IPS DF 19.7 (cell line): ENCODE measurements around the gene TSEN34.
A peak's percentile ranks its signal among the peaks of the same experiment; 100 is the strongest.
"Not testable (repeated sequence)": the region's sequence is repeated elsewhere in the genome, so short reads cannot be mapped to it uniquely, and the experiment has no call there.

Source experiments
- DNase-seq: peaks from one replicate; pipeline ENCODE4 v3.0.0-alpha.2; 2013; ENCODE audit warnings: low read depth, low spot score

The TSEN34 gene

DNA sequence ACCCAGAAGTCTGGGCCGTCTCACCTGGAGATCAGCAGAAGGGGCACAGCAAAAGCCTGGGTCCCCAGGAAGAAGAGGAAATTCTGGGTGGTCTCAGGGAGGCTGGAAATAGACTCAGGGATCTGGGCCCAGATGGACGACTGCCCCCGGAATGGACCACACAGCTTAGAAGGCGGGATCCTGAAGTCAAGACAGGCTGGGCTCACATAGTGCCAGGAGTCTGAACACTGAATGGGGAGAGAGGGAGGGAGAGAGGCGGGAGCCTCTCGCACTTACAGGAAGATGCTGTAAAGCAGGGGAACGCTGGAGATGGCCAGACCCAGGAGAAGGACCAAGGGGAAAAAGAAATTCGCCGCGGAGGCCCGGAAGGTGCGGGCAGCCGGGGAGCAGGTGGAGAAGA is 30.3 kb upstream of the TSEN34 start:
- DNase-seq = no peak

GRCh38 chr19:54162241-54162805 is 28.8 kb upstream of the TSEN34 start:
- no peak for DNase-seq

DNA sequence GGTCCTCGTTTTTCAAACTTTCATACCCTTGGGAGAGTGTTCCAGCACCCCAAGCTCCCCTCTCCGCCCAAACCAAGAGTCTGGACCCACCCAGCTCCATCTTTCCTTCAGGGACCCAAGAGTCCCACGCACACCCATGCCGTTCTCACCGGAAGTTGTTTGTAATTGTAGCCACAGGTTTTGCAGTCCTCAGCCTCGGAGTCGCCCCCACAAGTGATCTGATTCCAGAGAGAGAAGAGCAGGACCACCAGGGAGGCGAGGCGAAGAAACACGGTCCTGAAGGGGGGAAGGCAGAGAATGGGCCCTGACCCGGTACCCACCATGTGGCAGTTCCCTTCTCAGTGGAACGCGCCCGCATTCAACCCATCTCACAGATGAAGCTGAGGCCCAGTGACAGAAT is 28.2 kb upstream of the TSEN34 start:
- DNase-seq = no peak

DNA sequence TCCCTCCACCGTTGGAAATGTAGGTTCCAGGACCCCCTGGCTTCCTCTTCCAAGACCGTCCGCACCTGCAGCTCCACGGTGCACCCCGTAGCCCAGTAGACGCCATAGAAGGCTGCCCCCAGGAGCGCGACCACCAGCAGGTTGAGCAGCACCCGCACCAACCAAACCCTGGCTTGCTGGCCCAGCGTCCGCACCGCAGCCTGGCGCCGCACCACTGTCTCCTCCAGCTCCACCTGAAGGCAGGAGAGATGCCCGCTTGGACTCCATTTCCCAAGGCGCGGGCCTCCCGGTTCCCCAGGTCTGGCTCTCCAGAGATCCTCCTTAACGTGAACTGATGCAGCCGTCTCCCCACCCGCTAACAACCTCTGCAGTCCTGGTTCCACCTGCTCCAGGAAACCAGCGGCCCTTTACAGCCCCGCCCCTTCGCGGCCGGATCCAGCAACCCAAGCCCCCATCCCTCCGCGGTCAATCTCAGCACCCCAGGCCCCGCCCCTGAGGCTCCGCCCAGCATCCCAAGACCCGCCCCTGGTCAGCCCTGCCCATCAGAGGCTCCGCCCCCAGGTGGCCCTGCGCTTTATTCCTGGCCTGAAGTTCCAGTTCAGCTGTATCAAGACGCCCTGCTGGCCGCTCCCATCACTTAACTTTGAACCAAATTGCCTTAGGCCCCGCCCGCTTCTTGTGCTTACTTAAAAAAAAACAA is 26.6 kb upstream of the TSEN34 start:
- DNase-seq = no peak

DNA sequence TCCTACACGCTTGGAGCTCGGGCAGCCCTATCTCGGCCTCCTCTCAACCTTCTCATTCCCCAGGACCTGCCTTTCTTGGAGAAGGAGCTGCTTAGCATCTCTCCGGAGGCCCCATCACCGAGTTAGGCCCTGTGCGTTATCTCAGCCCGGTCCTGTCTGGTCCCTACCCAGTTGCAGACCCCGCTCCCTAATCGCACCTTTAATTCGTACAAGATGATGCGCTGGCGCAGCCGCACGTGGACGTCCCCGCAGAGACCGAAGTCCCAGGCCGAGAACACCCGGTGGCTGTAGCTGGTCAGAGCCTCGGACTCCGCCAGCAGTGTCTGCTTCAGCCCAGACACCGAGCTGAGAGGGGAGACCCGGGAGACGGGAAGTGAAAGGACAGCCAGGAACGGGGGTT is 25.9 kb upstream of the TSEN34 start:
- no peak for DNase-seq

- no peak for DNase-seq
Measured at GRCh38 chr19:54168174-54168917, 22.8 kb upstream of the TSEN34 start.

DNA sequence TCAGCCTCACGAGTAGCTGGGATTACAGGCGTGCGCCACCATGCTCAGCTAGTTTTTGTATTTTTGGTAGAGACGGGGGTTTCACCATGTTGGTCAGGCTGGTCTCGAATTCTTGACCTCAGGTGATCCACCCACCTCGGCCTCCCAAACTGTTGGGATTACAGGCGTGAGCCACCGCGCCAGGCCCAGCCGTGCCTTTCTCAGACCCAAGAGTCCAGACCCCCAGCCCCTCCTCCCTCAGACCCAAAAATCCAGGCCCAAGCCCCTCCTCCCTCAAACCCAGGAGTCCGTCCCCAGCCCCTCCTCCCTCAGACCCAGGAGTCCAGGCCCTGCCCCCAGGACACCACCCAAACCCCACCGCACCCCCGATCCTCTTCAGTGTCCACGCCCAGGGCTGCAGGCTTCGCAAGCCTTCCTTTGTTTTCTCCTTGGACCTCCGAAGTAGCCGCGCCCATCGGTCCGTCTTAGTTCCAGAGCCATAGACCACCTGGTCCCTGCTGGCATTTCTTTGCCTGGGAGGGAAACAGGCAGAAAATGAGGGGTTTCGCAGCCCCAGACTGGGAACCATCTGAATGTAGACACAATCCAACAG is 21.9 kb upstream of the TSEN34 start:
- DNase-seq = no peak

DNA sequence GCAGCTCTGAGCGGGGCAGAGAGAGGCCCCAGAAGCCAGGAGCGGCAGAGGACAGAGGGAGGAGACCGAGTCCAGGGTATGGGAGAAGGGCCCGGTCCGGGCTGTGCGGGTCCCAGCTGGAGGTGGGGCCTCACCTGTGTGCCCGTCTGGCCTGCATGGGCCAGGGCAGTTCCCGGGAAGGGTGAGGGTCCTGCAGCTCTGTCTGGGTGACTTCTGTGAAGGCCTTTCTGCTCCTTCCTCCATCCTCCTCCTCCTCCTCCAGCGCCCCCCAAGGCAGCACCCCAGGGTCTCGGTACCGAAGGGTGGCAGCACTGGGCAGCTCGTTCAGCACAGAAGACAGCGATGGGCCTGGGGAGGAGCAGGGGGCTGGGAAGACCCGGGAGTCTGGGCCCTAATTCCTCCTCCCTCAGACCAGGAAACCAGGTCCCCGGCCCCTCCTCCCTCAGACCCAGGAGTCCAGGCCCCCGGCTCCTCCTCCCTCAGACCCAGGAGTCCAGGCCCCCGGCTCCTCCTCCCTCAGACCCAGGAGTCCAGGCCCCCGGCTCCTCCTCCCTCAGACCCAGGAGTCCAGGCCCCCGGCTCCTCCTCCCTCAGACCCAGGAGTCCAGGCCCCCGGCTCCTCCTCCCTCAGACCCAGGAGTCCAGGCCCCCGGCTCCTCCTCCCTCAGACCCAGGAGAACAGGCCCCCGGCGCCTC is 19.2 kb upstream of the TSEN34 start:
- DNase-seq = not testable (repeated sequence)

GRCh38 chr19:54172471-54173358 is 18.4 kb upstream of the TSEN34 start, which contains the start of gene TMC4:
Gene TMC4 (minus strand): TSS chr19:54173160. CDS start chr19:54173117, 43 bp downstream.
- DNase-seq = no peak

DNA sequence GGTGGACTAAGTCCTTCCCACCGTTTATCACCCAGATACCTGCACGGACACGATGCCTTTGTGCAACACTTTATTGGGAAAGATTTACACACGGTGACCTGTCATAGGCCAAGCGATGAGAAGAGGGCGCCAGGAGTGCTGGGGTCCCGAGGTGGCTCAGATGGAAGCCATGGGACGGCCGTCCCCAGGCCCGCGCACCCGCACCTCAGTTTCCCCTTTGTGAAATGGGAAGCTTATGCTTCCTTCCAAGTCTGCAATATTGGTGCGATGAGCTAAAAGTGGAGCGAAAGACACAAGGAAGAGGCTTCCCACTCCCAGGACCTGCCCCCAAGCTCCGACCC is 17.8 kb upstream of the TSEN34 start:
- no peak for DNase-seq

DNA sequence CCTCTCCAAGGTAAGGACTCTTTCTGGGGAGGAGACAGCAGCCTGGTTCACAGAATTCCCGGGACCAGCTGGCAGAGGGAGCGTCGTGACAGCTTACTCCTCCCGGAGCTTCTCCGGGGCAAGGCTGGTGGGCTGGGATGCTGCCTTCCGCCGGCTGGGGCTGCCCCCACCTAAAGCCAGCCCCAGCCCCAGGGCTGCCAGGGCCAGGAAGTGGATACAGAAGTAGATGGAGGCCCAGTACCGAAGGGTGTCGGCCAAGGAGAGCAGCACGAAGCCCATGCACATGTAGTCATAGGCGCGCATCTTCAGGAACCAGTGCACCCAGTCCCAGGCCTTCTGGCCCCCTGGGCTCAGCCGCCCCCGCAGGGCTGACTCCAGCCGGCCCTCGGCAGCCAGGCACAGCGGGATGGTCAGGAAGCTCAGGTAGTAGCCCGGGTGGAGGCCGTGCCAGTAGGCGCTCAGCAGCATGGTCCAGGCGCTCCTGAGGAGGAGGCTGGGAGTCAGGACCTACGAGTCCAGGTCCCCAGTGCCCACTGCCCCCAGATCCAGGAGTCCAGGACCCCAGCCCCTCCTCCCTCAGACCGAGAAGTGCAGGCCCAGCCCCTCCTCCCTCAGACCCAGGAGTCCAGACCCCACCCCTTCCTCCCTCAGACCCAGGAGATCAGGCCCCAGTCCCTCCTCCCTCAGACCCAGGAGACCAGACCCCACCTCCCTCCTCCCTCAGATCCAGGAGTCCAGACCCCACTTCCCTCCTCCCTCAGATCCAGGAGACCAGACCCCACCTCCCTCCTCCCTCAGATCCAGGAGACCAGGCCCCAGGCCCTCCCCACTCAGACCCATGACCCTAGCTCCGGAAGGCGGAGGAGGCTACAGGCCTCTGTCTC is 16.9 kb upstream of the TSEN34 start:
- no peak for DNase-seq

GRCh38 chr19:54178581-54179261 is 12.4 kb upstream of the TSEN34 start:
- no peak for DNase-seq

GRCh38 chr19:54179262-54179852 is 11.8 kb upstream of the TSEN34 start:
- no peak for DNase-seq

DNA sequence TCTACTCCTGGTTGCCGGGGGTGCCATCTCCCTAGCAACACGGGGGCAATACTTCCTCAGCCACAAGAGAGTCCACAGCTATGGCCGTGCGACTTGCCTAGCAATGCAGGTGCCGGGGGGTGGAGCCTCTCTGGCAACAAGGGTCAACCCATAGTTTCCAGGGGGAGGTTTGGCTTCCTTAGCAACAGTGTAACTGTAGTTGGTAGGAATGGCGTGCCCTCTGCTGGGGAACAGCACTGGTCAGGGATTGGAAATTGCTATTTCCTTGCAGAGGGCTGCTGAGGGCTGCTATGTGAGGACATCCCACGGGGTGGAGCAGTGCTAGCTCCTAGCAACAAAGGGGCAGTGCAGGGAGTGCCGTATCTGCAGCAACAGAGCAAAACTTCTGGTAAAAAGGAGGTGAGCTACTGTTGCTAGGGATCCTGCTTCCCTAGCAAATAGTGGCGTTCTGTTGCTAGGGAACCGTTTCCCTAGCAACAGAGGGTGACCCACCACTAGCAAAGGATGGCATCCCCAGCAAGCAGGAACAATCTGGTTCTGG is 11.1 kb upstream of the TSEN34 start:
- DNase-seq = peak; percentile 90

DNA sequence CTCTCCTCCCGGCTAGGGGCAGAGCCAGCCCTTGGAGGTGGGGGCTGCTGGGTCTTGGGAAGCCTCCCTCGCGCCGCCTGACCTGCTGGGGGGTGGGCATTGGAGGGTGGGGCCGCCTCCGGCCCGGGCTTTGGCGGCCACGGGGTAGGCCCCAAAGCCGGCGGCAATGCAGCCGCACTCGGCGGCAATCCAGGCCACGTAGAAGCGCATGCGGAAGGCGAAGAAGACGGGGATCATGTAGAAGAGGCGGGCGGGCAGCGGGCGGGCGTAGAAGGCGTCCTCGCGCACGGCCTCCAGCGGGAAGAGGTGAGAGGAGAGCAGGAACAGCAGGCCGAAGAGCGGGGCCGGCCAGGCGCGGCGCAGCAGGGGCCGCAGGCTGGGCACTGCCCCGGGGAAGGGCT is 10.4 kb upstream of the TSEN34 start:
- no peak for DNase-seq

GRCh38 chr19:54181894-54182293 is 9.2 kb upstream of the TSEN34 start:
- not testable (repeated sequence) for DNase-seq

DNA sequence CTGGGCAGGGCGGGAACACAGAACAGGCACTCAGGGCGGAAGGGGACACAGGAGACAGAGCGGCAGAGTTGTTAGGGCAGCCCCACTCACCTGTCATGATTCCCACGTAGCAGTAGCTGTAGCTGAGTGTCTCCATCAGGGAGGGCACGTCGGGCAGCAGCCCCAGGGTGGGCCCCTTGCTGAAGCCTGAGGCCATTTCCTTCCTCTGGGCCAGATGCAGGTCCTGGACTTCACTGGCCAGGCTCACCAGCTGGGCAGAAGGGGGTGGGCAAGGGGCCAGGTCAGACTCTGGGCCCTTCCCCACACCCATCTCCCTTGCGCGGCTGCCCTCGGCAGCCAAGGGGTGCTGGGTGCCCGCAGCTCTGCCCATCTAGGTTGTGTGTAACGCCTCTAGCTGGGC is 7.7 kb upstream of the TSEN34 start:
- no peak for DNase-seq

DNA sequence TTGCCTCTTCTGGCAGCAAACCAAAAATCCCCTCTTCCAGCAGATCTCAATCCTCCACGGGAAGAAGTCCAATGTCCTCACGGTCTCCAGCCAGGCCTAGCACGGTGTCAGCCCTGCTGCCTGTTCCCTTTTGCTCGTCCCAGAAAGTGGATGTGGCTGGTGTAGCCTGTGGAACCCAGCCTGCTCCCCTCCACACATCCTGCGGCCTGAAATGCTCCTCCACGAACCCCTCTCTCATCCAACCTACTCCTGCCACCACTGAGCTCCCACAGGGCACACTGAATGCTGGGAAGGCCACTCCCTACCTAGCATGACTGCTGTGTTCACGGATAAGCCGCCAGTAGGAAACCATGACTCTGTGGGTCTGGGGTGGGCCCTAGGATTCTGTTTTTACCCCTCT is 4.8 kb upstream of the TSEN34 start:
- no peak for DNase-seq

- no peak for DNase-seq
Measured at GRCh38 chr19:54186934-54187381, 4.2 kb upstream of the TSEN34 start.
